Measurements from ENCODE around the gene NACC2. TPM values are rescaled to one million over a fixed set of nuclear protein-coding genes. Genes with fewer than 3 reads are reported as not detected.

NACC2 gene
- total and polyA plus RNA-seq, 2 of the 8 experiments (the other 6 are each of a cell fraction or from before 2014, with no cell fraction given): 8.3 to 14.0 TPM

- no peak overlapping the region for H2BK20ac ChIP-seq (ENCODE audit: low read length)
- H3K27me3 ChIP-seq (replicated peaks in 1 of 4; ENCODE audit: control insufficient read depth in 3 of 4, extremely low read depth in 1 of 4, insufficient read depth in 3 of 4, low read length in 3 of 4): no peaks in the 10 kb centered on the region
- H3K9ac ChIP-seq (replicated peaks in 1 of 4; ENCODE audit: extremely low read depth in 1 of 4, low read depth in 3 of 4, low read length in 3 of 4): no peak overlapping the region
- FAIRE-seq: no peak
- no peak overlapping the region for H3K14ac ChIP-seq (ENCODE audit: insufficient read length)
- H3K79me2 ChIP-seq (ENCODE audit: control insufficient read depth in 1 of 2, insufficient read depth in 2 of 2, low read length in 2 of 2): peaks cover 0 to 3% of the 10 kb centered on the region in 2 experiments; a peak in 2 of 4 replicates
- no peak overlapping the region for H3K27ac ChIP-seq (ENCODE audit: low read depth, low read length)
- DNase-seq (ENCODE audit: low read depth in 1 of 2, low spot score in 2 of 2): no peak
- no peak overlapping the region for H3K4me3 ChIP-seq (ENCODE audit: extremely low read depth in 1 of 4, insufficient read depth in 2 of 4, low read depth in 3 of 4, low read length in 4 of 4)
- POLR2A ChIA-PET (ENCODE audit: partially characterized antibody): interaction anchor here (1.4 kb wide), 1 partner anchor 87 kb away, joined by 3 read pairs; no protein-coding TSS in a partner anchor
- no peak overlapping the region for H3K4ac ChIP-seq (replicated peaks; ENCODE audit: insufficient read length, low read depth, low read length)
- no peaks in the 10 kb centered on the region for H3K9me3 ChIP-seq (ENCODE audit: insufficient read depth in 2 of 2, low read depth in 1 of 2, low read length in 1 of 2)
- no peak overlapping the region for H3K18ac ChIP-seq (ENCODE audit: extremely low read depth, low read length)
- H3K23me2 ChIP-seq (ENCODE audit: low read depth, low read length): peaks cover 1% of the 10 kb centered on the region
- no peak overlapping the region for H4K5ac ChIP-seq (ENCODE audit: insufficient read length, low read depth, low read length)
- no peaks in the 10 kb centered on the region for H3K36me3 ChIP-seq (ENCODE audit: control insufficient read depth in 2 of 4, insufficient read depth in 4 of 4, low read length in 3 of 4)
- no peak overlapping the region for H3K23ac ChIP-seq (ENCODE audit: insufficient read length)
- no peak overlapping the region for H3K4me2 ChIP-seq (ENCODE audit: insufficient read depth in 1 of 2, low read depth in 2 of 2, low read length in 2 of 2)
- no peak overlapping the region for H2AFZ ChIP-seq (ENCODE audit: low read length)
- no peak overlapping the region for H2BK120ac ChIP-seq (replicated peaks; ENCODE audit: low read depth, low read length)
- CTCF ChIA-PET (ENCODE audit: partially characterized antibody): interaction anchor here (1.0 to 3.4 kb wide), 5 partner anchors 10 to 336 kb away, joined by 3 to 20 read pairs (median 3); no protein-coding TSS in a partner anchor
- 0 out of 2 replicates have a peak overlapping the region, but pooled peaks have one; percentile 88 for H2BK15ac ChIP-seq (ENCODE audit: low read length)
- H3K79me1 ChIP-seq (ENCODE audit: low read depth, low read length): no peaks in the 10 kb centered on the region
- H2BK5ac ChIP-seq (ENCODE audit: low read depth, low read length): no peak overlapping the region
- H3K56ac ChIP-seq (replicated peaks; ENCODE audit: insufficient read length, low read depth, low read length): no peak overlapping the region
- peaks cover 0 to 8% (median 4%) of the 10 kb centered on the region in 4 experiments; a peak in 6 of 7 replicates for H3K4me1 ChIP-seq (replicated peaks in 1 of 4; ENCODE audit: control insufficient read depth in 3 of 4, insufficient read depth in 4 of 4, low read length in 3 of 4)
- peaks cover 0 to 4% of the 10 kb centered on the region in 2 experiments for H4K20me1 ChIP-seq (replicated peaks in 1 of 2; ENCODE audit: control insufficient read depth in 1 of 2, insufficient read depth in 2 of 2, low read length in 2 of 2)
- H4K91ac ChIP-seq (replicated peaks; ENCODE audit: insufficient read length, low read length): no peak overlapping the region
- H4K8ac ChIP-seq (ENCODE audit: extremely low read depth, insufficient read depth, low read length): no peak overlapping the region
- WGBS, 2 experiments (ENCODE audit: extremely low coverage in 1 of 2, insufficient coverage in 1 of 2, insufficient read length in 1 of 2, insufficient replicate concordance in 2 of 2, low coverage in 1 of 2, low lambda C conversion rate in 2 of 2, missing lambda C conversion rate in 1 of 2): 80% methylated on average over 9 of the region's 11 CpGs; no CpG with 5 or more reads in 1 of the 2 experiments
- H2AK5ac ChIP-seq (ENCODE audit: low read depth, low read length): peak overlapping the region; percentile 40; the same call in 1 of the 2 replicates
- H2BK12ac ChIP-seq (ENCODE audit: low read depth, low read length): 0 out of 2 replicates have a peak overlapping the region, but pooled peaks have one; percentile 50
- TF ChIP-seq POU5F1 (IDR thresholded peaks at IDR 0.05; ENCODE audit: low read depth, low read length) (no peak), ZNF274 (IDR thresholded peaks at IDR 0.05; ENCODE audit: borderline replicate concordance, extremely low read depth, low read length) (no peak), GABPA (IDR thresholded peaks at IDR 0.05; ENCODE audit: borderline replicate concordance, insufficient read depth, low read length) (no peak), TAF1 (IDR thresholded peaks at IDR 0.05; ENCODE audit: low read depth, low read length) (no peak), ATF3 (IDR thresholded peaks at IDR 0.05; ENCODE audit: insufficient read depth, low read depth, low read length) (no peak), SP2 (IDR thresholded peaks at IDR 0.05; ENCODE audit: low read length) (no peak), MAX (IDR thresholded peaks at IDR 0.05) (no peak), RBBP5 (IDR thresholded peaks at IDR 0.05; ENCODE audit: borderline replicate concordance, low read depth, low read length) (no peak), ASH2L (IDR thresholded peaks at IDR 0.05; ENCODE audit: low read length) (no peak), KDM1A (IDR thresholded peaks at IDR 0.05; ENCODE audit: borderline replicate concordance, low read length) (no peak), CTBP2 (IDR thresholded peaks at IDR 0.05; ENCODE audit: borderline replicate concordance, insufficient read depth, insufficient read length, low read length) (no peak), SP1 (IDR thresholded peaks at IDR 0.05; ENCODE audit: low read depth, low read length) (no peak)
Measured at GRCh38 chr9:135965124-135965756, 129.8 kb downstream of the NACC2 start.
